Glutamatergic neuron (in vitro differentiated cells): Measurements from ENCODE around the gene PPP2R2C. TPM values are rescaled to one million over a fixed set of nuclear protein-coding genes. Genes with fewer than 3 reads are reported as not detected.
A peak's percentile ranks its signal among the peaks of the same experiment; 100 is the strongest.

ENCODE experiments used
- DNase-seq: peaks from one replicate; pipeline ENCODE4 v3.0.0; 2022
- H3K27ac Mint-ChIP-seq: one replicate; pipeline ENCODE4 v1.8.0; 2020; ENCODE audit warnings: mild to moderate bottlenecking, mixed read lengths, inconsistent platforms; ENCODE audit not compliant: unreplicated experiment
- H3K27me3 Mint-ChIP-seq: one replicate; pipeline ENCODE4 v1.8.0; 2020; ENCODE audit warnings: mild to moderate bottlenecking, moderate library complexity, mixed read lengths, inconsistent platforms; ENCODE audit not compliant: unreplicated experiment
- H3K36me3 Mint-ChIP-seq: one replicate; pipeline ENCODE4 v1.8.0; 2020; ENCODE audit warnings: mild to moderate bottlenecking, mixed read lengths, inconsistent platforms; ENCODE audit not compliant: unreplicated experiment
- H3K4me1 Mint-ChIP-seq: one replicate; pipeline ENCODE4 v1.8.0; 2020; ENCODE audit warnings: mild to moderate bottlenecking, low read depth, mixed read lengths, inconsistent platforms; ENCODE audit not compliant: unreplicated experiment
- H3K4me3 Mint-ChIP-seq: one replicate; pipeline ENCODE4 v1.8.0; 2020; ENCODE audit warnings: mild to moderate bottlenecking, mixed read lengths, inconsistent platforms; ENCODE audit not compliant: unreplicated experiment
- H3K9me3 Mint-ChIP-seq: one replicate; pipeline ENCODE4 v1.8.0; 2020; ENCODE audit warnings: mild to moderate bottlenecking, moderate library complexity, mixed read lengths, inconsistent platforms; ENCODE audit not compliant: unreplicated experiment
- long read RNA-seq: library from polyadenylated mRNA; unstranded; transcript quantifications from one replicate; pipeline ENCODE4 v2.0.0, GENCODE V29; 2020; ENCODE audit not compliant: unreplicated experiment
- total RNA-seq: library from RNA; stranded (reverse); fragmentation: NEBNext Ultra II Directional; extraction: Animal tissue kit (Norgen Biotek cat#: 25700); gene quantifications from one replicate; pipeline ENCODE4 v1.2.1, GENCODE V29; 2021; ENCODE audit not compliant: unreplicated experiment
- TF ChIP-seq, protein P1 (sequence below): fragments of 200-600 bp; sonication (generic); IDR thresholded peaks from one replicate; pipeline ENCODE4 v1.5.0; 2021; ENCODE audit not compliant: partially characterized antibody, unreplicated experiment

PPP2R2C gene
- 9.4 TPM for total RNA-seq
- long read RNA-seq = 0 reads

DNA sequence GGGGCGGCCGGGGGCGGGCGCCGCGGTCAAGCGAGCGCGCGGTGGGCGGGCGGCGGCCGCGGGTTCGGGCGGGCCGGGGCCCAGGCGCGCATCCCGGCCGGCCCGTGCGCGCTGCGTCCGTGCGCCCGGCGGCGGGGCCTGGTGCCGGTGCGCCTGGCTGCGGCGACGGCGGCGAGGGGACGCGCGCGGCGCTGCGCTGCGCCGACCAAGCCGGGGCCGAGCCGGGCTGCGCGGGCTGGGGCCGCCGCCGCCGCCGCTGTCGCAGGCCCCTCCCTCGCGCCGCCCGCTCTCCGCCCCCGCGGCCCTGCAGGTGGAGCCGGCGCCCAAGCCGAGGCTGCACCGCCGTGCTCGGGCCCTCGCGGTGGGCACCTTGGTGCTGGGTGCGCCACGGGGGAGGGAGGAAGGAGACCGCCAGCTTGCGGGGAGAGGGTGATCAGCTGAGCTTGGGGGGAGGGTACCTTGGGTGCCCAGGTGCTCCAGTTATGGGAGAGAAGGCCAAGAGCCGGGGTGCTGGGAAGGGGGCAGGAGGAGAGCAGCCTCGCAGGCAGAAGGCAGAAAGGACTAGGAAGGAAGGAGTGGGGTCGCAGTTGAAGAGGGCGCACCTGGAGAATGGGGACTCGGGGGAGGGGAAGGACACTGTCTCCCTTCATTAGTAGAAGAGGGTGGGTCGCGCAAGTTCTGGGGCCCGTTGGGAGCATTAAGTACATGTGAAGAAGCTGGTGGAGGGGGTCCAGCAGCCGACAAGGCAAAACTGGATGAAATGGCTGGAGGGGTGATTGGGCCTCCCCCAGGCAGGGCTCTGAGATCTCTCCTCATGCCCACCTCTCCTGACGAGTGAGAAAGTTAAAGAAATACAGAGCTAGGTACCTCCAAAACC, at the start of gene PPP2R2C:
PPP2R2C (minus strand) TSS at position 228 of the 877 bp plus-strand sequence. CDS start 385 bp downstream, outside the sequence.
- no peaks in the 10 kb centered on the region for H3K4me1 Mint-ChIP-seq
- H3K4me3 Mint-ChIP-seq = peak within 1 kb of the TSS; percentile 76
- DNase-seq = peak; percentile 46
- TF ChIP-seq, protein P1, sequence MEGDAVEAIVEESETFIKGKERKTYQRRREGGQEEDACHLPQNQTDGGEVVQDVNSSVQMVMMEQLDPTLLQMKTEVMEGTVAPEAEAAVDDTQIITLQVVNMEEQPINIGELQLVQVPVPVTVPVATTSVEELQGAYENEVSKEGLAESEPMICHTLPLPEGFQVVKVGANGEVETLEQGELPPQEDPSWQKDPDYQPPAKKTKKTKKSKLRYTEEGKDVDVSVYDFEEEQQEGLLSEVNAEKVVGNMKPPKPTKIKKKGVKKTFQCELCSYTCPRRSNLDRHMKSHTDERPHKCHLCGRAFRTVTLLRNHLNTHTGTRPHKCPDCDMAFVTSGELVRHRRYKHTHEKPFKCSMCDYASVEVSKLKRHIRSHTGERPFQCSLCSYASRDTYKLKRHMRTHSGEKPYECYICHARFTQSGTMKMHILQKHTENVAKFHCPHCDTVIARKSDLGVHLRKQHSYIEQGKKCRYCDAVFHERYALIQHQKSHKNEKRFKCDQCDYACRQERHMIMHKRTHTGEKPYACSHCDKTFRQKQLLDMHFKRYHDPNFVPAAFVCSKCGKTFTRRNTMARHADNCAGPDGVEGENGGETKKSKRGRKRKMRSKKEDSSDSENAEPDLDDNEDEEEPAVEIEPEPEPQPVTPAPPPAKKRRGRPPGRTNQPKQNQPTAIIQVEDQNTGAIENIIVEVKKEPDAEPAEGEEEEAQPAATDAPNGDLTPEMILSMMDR = no peak
- peaks cover 3% of the 10 kb centered on the region for H3K9me3 Mint-ChIP-seq
- peaks cover 11% of the 10 kb centered on the region for H3K27me3 Mint-ChIP-seq
- H3K27ac Mint-ChIP-seq = no peak within 1 kb of the TSS
- no peaks in the 10 kb centered on the region for H3K36me3 Mint-ChIP-seq

DNA sequence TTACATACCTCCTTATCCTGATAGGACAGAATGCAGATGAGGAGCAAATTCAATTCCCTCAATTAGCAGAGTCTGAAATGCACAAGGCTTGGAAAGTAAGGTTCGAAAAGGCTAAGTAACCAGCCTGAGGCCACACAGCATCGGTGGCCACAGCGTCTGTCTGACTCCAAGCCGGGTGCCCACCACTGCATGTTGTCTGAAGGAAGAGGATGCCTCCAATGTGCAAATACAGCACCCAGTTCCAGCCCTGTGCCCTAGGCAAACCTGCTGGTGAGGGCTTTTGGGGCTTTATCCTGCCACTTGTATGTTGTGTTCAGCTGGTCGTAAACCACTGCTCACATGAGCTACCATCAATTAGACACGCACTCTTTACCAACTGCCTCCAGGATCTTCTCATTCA, 48.6 kb upstream of the PPP2R2C start:
- no peak for DNase-seq
- Mint-ChIP-seq H3K4me1 (peaks cover 5% of the 10 kb centered on the region), H3K27ac (no peak overlapping the region), H3K36me3 (peaks cover 5% of the 10 kb centered on the region), H3K27me3 (peaks cover 4% of the 10 kb centered on the region), H3K4me3 (no peak overlapping the region), H3K9me3 (peaks cover 10% of the 10 kb centered on the region)
- TF ChIP-seq, protein P1 = no peak

DNA sequence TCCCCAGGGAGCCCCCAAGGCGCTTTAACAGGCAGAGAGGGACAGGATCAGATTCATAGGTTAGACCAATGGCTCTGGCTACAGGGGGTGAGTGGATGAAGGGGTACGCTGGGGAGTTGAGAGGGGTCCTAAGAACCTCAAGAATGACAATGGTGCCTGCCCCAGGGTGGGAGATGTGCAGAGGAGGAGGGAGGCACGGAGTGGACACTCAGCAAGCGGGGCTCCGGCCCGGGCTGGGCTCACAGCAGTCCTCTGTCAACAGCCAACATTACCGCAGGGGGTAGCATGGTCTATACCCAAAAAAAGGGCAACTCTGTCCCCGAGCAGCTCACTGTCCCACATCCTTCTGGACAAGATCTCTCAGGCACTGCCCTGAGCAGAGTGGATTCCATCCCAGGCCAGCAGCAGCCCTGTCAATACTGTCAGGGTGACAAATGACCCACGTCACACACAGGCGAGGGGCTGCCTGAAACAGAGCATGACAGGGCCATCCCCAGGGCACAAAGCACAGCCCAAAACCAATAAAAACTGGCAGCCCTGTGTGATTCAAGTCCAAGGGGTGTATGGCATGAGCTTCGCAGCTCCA, 47.7 kb upstream of the PPP2R2C start:
- Mint-ChIP-seq H3K9me3 (peaks cover 7% of the 10 kb centered on the region), H3K27ac (no peak overlapping the region), H3K4me3 (no peak overlapping the region), H3K4me1 (peaks cover 5% of the 10 kb centered on the region), H3K27me3 (peaks cover 5% of the 10 kb centered on the region), H3K36me3 (peaks cover 5% of the 10 kb centered on the region)
- TF ChIP-seq, protein P1 = no peak
- no peak for DNase-seq

DNA sequence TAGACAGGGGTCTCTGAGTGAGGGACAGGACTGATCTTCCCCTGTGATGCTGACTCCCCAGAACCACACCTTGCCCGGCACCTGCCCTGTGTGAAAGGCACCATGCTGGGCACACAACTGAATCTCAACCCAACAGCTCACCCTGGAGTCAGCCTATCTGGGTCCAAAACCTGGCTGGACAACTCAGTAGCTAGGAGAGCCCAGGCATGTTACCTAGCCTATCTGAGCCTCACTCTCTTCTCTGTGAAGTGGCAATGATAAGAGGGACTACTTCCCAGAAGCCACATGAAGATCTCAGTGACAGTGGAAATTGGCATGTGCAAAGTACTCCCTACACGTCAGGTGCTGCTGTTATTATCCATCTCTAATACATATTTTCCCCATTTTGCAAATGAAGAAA, 44.8 kb upstream of the PPP2R2C start:
- H3K4me3 Mint-ChIP-seq = no peak overlapping the region

More for the DNA sequence above, 44.8 kb upstream of the PPP2R2C start:
- Mint-ChIP-seq H3K36me3 (peaks cover 16% of the 10 kb centered on the region), H3K27me3 (peaks cover 1% of the 10 kb centered on the region), H3K27ac (no peak overlapping the region), H3K4me1 (no peaks in the 10 kb centered on the region), H3K9me3 (peaks cover 7% of the 10 kb centered on the region)
- no peak for DNase-seq
- TF ChIP-seq, protein P1 = no peak
